ENCODE results near the gene ISG15. TPM values are rescaled to one million over a fixed set of nuclear protein-coding genes. Genes with fewer than 3 reads are reported as not detected.

ISG15 gene
- total and polyA plus RNA-seq, 10 donors, result 23.3 to 230 (median 58.8) TPM

GRCh38 chr1:1050577-1051052, 37.3 kb downstream of the ISG15 start:
- Histone ChIP-seq H3K9me3 (no peaks in the 10 kb centered on the region), H3K4me1 (no peaks in the 10 kb centered on the region), H3K4me3 (no peak overlapping the region), H3K27ac (no peak overlapping the region), H3K27me3 (replicated peaks in 1 of 7) (no peaks in the 10 kb centered on the region), H3K36me3 (peaks cover 0 to 44% (median 3%) of the 10 kb centered on the region in 6 donors)
- no peak for DNase-seq
- intact Hi-C loops (cut with DNase I; ENCODE audit: low total_unique reads), result no loop called here
- TF ChIP-seq, protein P1, sequence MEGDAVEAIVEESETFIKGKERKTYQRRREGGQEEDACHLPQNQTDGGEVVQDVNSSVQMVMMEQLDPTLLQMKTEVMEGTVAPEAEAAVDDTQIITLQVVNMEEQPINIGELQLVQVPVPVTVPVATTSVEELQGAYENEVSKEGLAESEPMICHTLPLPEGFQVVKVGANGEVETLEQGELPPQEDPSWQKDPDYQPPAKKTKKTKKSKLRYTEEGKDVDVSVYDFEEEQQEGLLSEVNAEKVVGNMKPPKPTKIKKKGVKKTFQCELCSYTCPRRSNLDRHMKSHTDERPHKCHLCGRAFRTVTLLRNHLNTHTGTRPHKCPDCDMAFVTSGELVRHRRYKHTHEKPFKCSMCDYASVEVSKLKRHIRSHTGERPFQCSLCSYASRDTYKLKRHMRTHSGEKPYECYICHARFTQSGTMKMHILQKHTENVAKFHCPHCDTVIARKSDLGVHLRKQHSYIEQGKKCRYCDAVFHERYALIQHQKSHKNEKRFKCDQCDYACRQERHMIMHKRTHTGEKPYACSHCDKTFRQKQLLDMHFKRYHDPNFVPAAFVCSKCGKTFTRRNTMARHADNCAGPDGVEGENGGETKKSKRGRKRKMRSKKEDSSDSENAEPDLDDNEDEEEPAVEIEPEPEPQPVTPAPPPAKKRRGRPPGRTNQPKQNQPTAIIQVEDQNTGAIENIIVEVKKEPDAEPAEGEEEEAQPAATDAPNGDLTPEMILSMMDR (IDR thresholded peaks at IDR 0.05 in 8 of 11, conservative IDR thresholded peaks at IDR 0.05 in 3 of 11), result no peak
- TF ChIP-seq POLR2A (IDR thresholded peaks at IDR 0.05) (no peak), POLR2AphosphoS5 (IDR thresholded peaks at IDR 0.05) (no peak)
- 81 to 93% (median 87%) methylated on average over 21 to 32 of the region's 32 CpGs for WGBS, 5 donors

DNA sequence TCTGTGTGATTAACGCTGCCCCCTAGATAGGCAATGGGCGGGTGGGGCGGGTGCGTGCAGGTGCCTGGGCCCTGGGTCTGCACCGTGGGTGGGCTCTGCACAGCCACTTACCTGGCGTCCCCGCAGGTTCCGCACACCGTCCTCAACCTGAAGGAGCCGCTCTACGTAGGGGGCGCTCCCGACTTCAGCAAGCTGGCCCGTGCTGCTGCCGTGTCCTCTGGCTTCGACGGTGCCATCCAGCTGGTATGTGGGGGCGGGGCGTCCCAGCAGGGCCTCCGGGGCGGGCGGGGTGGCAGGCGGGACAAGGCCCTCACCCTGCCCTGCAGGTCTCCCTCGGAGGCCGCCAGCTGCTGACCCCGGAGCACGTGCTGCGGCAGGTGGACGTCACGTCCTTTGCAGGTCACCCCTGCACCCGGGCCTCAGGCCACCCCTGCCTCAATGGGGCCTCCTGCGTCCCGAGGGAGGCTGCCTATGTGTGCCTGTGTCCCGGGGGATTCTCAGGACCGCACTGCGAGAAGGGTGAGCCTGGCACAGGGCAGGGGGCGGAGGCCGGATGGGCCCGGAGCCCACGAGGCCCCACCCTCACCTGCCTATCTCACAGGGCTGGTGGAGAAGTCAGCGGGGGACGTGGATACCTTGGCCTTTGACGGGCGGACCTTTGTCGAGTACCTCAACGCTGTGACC, 38.0 kb downstream of the ISG15 start:
- H3K9me3 ChIP-seq, result no peaks in the 10 kb centered on the region
- intact Hi-C loops (cut with DNase I; ENCODE audit: low total_unique reads), result no loop called here
- no peak overlapping the region for H3K4me3 ChIP-seq
- 87 to 95% (median 93%) methylated on average over 34 to 46 of the region's 46 CpGs for WGBS, 5 donors
- TF ChIP-seq, protein P1 (IDR thresholded peaks at IDR 0.05 in 8 of 11, conservative IDR thresholded peaks at IDR 0.05 in 3 of 11), result no peak
- no peak for TF ChIP-seq POLR2AphosphoS5 (IDR thresholded peaks at IDR 0.05)
- no peak overlapping the region for H3K27ac ChIP-seq
- no peaks in the 10 kb centered on the region for H3K4me1 ChIP-seq
- no peaks in the 10 kb centered on the region for H3K27me3 ChIP-seq (replicated peaks in 1 of 7)
- DNase-seq, result no peak
- peaks cover 0 to 37% (median 3%) of the 10 kb centered on the region in 6 donors for H3K36me3 ChIP-seq

DNA sequence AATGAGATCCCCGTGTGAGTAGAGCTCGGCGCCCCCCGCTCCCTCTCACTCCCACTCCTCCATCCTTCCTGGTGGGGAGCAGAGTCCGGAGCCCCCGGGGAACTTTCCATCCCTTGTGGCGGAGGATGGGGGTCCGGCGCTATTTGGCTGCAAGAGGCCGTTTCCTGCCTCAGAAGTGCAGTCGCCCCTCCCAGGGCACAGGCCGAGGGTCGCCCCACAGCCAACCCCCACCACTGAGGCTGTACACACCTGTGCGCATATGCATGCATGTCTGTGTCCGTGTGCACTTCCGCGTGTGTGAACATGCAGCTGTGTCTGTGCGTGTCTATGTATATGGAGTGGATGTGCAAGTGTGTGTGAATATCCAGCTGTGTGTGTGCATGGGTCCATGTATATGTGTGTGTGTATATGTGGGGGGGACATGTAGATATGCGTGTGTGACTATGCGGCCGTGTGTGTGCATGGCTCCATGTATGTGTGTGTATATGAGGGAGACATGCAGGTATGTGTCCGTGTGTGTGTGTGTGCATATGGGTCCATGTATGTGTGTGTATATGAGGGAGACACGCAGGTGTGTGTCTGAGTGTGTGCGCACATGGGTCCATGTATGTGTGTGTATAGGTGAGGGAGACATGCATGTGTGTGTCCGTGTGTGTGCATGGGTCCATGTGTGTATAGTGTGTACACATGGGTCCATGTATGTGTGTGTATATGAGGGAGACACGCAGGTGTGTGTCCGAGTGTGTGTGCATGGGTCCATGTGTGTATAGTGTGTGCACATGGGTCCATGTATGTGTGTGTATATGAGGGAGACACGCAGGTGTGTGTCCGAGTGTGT, 38.9 kb downstream of the ISG15 start:
- Histone ChIP-seq H3K9me3 (no peaks in the 10 kb centered on the region), H3K4me1 (no peaks in the 10 kb centered on the region), H3K27me3 (replicated peaks in 1 of 7) (peaks cover 0 to 7% (median 3%) of the 10 kb centered on the region in 7 donors), H3K27ac (no peak overlapping the region), H3K4me3 (no peak overlapping the region), H3K36me3 (peaks cover 0 to 28% (median 1%) of the 10 kb centered on the region in 6 donors)
- TF ChIP-seq POLR2A (IDR thresholded peaks at IDR 0.05) (no peak), POLR2AphosphoS5 (IDR thresholded peaks at IDR 0.05) (no peak)
- TF ChIP-seq, protein P1 (IDR thresholded peaks at IDR 0.05 in 8 of 11, conservative IDR thresholded peaks at IDR 0.05 in 3 of 11), result no peak
- 92 to 96% (median 95%) methylated on average over 29 of the region's 29 CpGs for whole genome bisulfite sequencing, 5 donors
- no peak for DNase-seq
- intact Hi-C loops (cut with DNase I; ENCODE audit: low total_unique reads), result no loop called here

DNA sequence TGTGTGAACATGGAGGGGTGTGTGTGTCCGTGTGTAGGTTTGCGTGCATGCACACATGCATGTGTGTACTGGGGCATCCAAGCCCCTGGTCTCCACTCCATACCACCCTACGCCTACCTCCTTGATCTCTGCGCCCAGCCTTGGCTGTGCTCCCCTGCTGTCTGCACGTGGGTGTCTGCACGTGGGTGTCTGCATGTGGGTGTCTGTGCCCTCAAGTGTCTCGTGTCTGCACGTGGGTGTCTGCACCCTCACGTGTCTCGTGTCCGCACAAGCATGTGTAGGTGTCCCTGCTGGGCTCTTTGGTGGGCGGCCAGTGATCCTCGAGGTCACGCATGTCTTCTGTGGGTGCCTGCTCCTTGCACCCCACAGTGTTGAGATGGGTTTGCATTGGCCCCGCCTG, 39.7 kb downstream of the ISG15 start:
- Histone ChIP-seq H3K27ac (no peak overlapping the region), H3K4me1 (peaks cover 0 to 2% (median under 1%) of the 10 kb centered on the region in 6 donors), H3K9me3 (no peaks in the 10 kb centered on the region), H3K36me3 (peaks cover 0 to 20% (median 0%) of the 10 kb centered on the region in 6 donors), H3K27me3 (replicated peaks in 1 of 7) (peaks cover 0 to 15% (median 11%) of the 10 kb centered on the region in 7 donors), H3K4me3 (no peak overlapping the region)
- intact Hi-C loops (cut with DNase I; ENCODE audit: low total_unique reads), result no loop called here
- no peak for DNase-seq
- 83 to 94% (median 90%) methylated on average over 9 to 15 of the region's 15 CpGs for WGBS, 5 donors
- TF ChIP-seq POLR2AphosphoS5 (IDR thresholded peaks at IDR 0.05) (no peak), POLR2A (IDR thresholded peaks at IDR 0.05) (no peak)
- TF ChIP-seq, protein P1 (IDR thresholded peaks at IDR 0.05 in 8 of 11, conservative IDR thresholded peaks at IDR 0.05 in 3 of 11), result no peak
